IPS-15b (cell line): ENCODE data around the gene OSBPL10.
A peak's percentile ranks its signal among the peaks of the same experiment; 100 is the strongest.

Experiments
- H3K27me3 ChIP-seq: one replicate; pipeline ENCODE4 v1.6.1; 2013; ENCODE audit warnings: low read length; ENCODE audit not compliant: control insufficient read depth, insufficient read depth
- H3K36me3 ChIP-seq: one replicate; pipeline ENCODE4 v1.6.1; 2013; ENCODE audit warnings: low read length; ENCODE audit not compliant: control insufficient read depth, insufficient read depth
- H3K4me1 ChIP-seq: one replicate; pipeline ENCODE4 v1.6.1; 2013; ENCODE audit warnings: mild to moderate bottlenecking, low read length; ENCODE audit not compliant: control insufficient read depth, insufficient read depth
- H3K4me3 ChIP-seq: one replicate; pipeline ENCODE4 v1.5.1; 2013; ENCODE audit warnings: low read depth, low read length
- H3K9ac ChIP-seq: one replicate; pipeline ENCODE4 v1.6.1; 2013; ENCODE audit warnings: low read depth, mild to moderate bottlenecking, low read length
- H3K9me3 ChIP-seq: one replicate; pipeline ENCODE4 v1.6.1; 2013; ENCODE audit warnings: mild to moderate bottlenecking, low read length; ENCODE audit not compliant: control insufficient read depth, insufficient read depth

OSBPL10 gene

DNA sequence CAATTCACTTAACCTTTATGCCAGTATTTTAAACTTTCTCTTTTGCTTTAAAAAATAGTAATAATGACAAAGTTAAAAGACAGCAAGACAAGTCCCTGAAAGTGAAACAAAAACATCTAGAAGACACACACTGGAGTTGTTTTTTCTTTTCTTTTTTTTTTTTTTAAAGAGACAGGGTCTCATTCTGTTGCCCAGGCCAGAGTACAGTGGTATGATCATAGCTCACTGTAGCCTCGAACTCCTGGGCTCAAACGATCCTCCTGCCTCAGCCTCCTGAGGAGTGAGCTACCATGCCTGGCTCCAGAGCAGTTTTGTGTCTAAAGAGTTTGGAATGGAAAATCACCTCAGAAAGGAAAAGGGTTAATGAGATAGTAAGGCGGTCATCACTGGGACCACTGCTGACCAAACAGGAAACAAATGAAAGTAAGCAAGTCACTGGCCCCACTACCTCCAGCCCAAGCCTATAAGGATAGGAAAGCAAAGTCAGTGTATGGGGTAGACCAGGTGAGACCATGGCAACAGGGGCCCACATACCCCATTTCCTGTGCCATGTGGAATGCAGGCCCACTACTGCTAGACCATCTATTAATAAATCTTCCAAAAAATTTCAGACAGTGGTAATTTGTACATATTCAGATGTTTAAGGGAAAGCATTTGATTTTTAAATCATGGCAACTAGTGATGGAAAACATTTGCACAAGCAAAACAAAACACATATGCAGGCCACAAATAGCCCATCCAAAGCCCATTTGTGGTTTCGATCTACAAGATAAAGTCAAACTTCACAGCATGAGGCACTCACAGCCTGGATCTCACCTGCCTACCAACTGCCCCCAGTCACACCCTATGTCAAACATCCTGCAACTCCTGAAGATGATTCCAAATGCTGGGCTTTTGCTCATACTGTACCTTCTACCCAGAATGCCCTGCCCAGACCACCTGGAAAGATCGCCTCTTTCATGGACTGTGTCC is 62.6 kb downstream of the OSBPL10 start:
- Histone ChIP-seq H3K36me3 (peaks cover 3% of the 10 kb centered on the region), H3K9ac (no peak overlapping the region), H3K4me3 (no peak overlapping the region), H3K27me3 (no peaks in the 10 kb centered on the region), H3K9me3 (peaks cover 3% of the 10 kb centered on the region), H3K4me1 (peaks cover 28% of the 10 kb centered on the region)

DNA sequence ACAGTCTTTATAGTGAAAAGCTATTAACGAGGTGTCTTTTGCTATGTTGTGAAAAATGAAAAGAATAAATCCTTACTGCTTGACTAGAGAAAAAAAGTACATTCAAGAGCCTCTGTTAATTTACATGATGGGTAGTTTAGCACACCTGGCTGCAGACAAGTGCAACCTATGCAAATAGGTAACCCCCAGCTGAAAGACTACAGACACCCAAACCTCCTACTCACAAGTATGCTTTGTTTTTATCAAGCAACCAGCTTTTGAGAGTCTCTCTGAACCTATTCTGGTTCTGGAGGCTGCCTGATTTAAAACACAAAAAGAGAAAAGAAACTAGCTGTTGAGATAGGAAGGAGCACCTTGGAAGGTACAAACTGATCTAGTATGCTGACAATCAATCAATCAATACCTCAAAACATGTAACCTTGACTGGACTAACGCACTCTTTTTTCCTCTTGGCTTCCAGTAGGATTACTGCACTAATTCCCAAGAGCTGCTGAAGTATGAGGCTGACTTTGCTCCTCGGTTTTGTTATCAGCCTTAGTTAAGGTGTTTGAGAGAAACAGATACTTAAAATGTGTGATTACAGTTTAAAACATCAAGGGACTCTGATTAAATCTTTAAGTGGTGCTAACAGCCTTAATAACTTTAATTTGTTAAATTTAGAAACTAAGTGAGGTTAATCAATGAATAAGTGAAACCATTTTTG is 63.6 kb downstream of the OSBPL10 start:
- peaks cover 3% of the 10 kb centered on the region for H3K36me3 ChIP-seq
- peaks cover 23% of the 10 kb centered on the region for H3K4me1 ChIP-seq
- peaks cover 3% of the 10 kb centered on the region for H3K9me3 ChIP-seq
- no peak overlapping the region for H3K4me3 ChIP-seq
- H3K27me3 ChIP-seq = no peaks in the 10 kb centered on the region
- H3K9ac ChIP-seq = no peak overlapping the region

DNA sequence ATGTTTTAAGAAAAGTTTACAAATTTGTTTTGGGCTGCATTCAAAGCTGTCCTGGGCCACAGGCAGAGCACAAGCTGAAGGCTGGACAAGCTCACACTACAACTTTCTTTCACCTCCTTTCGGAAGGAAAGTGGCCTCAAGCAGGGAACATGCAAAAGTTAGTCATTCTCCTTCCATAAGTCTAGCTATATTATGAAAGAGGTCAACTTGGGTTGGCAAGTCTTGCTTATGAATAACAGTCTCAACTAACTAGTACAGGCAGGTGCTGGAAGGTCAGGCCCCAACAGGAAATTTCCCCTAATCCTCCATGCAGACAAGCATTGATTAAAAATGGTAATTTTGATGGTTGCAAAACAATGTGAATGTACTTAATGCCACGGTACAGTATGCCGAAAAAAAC is 69.4 kb downstream of the OSBPL10 start:
- Histone ChIP-seq H3K36me3 (no peaks in the 10 kb centered on the region), H3K4me3 (no peak overlapping the region), H3K4me1 (peaks cover 16% of the 10 kb centered on the region), H3K9me3 (no peaks in the 10 kb centered on the region), H3K27me3 (no peaks in the 10 kb centered on the region), H3K9ac (no peak overlapping the region)

DNA sequence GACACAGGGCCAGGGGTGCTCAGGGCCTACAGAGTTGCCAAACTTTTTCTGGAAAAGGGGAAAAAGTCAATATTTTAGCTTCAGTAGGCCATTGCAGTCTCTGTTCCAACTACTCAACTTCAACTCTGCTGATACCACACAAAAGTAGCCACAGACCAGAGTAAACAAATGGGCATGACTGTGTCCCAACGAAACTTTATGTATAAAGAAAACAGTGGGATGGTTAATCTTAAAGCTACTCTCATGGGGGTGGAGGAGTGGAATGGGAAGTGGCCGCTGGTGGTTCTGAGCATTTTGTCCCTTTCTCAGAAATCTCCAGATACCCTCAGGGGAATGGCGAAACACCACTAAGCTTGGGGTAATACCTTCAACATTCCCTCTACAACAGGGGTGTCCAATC is 69.9 kb downstream of the OSBPL10 start:
- Histone ChIP-seq H3K4me1 (peaks cover 11% of the 10 kb centered on the region), H3K9ac (no peak overlapping the region), H3K4me3 (no peak overlapping the region), H3K27me3 (no peaks in the 10 kb centered on the region), H3K36me3 (no peaks in the 10 kb centered on the region), H3K9me3 (no peaks in the 10 kb centered on the region)

DNA sequence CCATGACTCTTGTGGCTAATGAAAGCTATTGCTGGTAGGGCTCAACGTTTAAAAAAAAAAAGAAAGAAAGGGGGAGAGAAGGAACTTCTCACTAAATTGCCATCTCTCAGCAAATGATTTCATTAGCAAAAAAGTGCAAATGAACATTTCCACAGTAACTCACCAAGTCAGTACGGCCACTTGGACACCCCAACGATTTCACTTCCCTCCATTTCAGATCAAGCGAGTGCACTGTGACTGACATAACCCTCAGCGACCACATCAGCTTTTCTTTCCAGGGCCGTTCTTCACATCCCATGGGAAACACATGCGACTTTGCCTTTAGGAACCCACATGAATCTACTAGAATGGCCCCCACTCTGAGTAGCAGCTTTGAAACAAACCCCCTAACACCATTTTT is 71.6 kb downstream of the OSBPL10 start:
- Histone ChIP-seq H3K27me3 (no peaks in the 10 kb centered on the region), H3K4me3 (no peak overlapping the region), H3K9me3 (no peaks in the 10 kb centered on the region), H3K9ac (no peak overlapping the region), H3K36me3 (no peaks in the 10 kb centered on the region), H3K4me1 (peaks cover 10% of the 10 kb centered on the region)

DNA sequence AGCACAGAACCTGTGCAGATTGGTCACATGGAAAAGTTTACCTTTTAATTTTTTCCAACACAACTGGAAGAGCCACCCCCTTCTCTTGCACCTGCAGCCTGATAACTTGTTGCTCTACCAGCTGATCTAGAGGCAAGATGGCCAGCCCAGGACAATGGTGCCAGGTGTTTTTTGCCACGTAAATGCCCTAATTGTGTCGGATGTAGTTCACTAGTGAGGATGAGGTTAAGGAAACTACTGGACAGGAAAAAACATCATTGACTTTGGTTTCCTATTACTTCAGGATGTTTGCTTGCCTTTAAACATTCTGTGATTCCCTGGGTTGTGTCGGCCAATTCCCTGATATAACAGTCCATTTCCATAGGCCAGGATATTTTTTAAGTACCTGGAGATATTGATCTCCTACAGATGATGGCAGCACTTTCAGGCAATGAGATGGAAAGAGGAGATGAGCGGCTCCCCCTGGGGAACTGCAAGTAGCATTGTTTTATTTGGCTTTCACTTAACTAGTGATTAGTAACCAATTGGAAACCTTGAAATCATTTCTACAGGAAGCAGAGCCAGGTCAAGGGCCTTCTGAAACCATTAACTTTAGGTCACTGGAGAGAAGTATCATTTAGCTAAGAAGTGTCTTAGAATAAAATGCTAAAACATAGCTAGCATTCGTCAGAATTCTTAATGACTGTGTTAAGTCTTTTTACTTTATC is 72.5 kb downstream of the OSBPL10 start:
- Histone ChIP-seq H3K9ac (no peak overlapping the region), H3K4me1 (peaks cover 12% of the 10 kb centered on the region), H3K4me3 (no peak overlapping the region), H3K9me3 (no peaks in the 10 kb centered on the region), H3K36me3 (no peaks in the 10 kb centered on the region), H3K27me3 (no peaks in the 10 kb centered on the region)

DNA sequence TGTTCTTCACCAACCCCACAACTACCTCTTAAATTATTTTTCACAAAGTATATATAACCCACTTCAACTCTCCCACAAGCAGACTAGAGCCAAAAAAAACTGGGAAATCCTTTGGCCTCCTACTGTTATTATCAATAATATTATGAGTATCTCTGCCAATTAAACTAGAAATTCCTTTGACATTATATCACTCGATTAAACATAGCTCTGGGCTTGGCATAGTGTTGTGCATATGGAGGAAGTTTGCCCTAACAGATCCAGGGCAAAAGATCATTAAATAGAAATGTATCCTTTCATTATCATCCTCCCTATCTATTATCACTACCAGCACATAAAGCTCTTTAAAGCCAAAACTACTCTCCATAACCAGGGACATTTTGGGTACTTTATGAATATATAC is 74.9 kb downstream of the OSBPL10 start:
- no peaks in the 10 kb centered on the region for H3K27me3 ChIP-seq

DNA sequence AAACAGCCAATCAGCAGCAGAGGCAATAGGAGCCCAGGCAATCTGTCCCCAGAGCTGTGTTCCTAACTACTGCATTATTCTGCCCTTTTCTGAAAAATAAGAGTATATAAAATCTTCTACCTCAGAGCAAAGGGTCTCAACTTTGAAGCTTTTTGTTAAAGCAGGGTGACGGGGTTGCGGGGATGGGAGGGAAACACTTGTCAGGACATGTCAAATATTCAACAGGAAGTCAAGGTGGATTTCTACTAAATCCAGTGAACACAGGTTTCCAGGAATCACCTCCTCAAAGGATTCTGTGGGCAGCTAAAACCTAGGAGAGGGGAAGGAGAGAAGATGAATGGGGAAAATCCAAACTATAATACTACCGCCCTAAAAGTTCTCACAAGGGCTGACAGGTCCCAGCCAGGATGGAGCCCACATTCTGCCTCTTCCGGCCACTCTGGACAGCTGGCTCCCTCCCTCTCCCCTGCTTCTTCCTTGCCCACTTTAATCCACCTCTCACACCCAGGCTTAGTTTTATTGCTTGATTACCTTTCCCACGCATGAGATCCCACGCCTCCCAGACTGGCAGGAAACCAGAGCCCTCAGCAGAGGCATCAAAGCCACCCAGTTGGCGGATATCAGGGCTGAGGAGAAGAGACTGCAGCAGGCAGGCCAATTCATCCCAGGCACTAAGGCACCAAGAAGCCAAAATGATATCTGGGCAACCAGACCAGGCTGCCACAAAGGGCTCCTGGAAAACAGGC is 77.2 kb downstream of the OSBPL10 start:
- Histone ChIP-seq H3K27me3 (no peaks in the 10 kb centered on the region), H3K36me3 (no peaks in the 10 kb centered on the region), H3K9ac (no peak overlapping the region), H3K9me3 (no peaks in the 10 kb centered on the region), H3K4me1 (peaks cover 12% of the 10 kb centered on the region), H3K4me3 (no peak overlapping the region)

More for the DNA sequence above, 74.9 kb downstream of the OSBPL10 start:
- no peaks in the 10 kb centered on the region for H3K36me3 ChIP-seq
- H3K9me3 ChIP-seq = no peaks in the 10 kb centered on the region
- no peak overlapping the region for H3K4me3 ChIP-seq
- H3K9ac ChIP-seq = no peak overlapping the region
- peaks cover 13% of the 10 kb centered on the region for H3K4me1 ChIP-seq

DNA sequence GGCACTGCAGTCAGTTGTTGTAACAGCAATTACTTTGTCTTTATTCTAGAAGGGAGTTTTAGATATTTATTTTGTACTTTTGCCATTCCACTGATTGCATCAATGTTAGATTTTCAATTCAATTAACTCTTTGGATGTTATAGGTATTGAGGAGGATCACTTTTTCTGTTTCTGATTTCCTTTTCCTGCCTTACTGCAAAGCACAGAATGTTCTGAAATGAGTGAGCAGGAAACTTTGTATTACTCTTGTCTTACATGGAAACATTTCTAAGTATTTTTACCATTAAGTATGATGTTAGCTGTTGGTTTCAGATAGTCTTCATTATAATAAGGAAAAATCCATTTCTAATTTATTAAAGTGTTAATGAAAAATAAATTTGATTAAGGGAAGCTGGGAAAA is 80.5 kb downstream of the OSBPL10 start:
- Histone ChIP-seq H3K27me3 (no peaks in the 10 kb centered on the region), H3K36me3 (no peaks in the 10 kb centered on the region), H3K9me3 (no peaks in the 10 kb centered on the region), H3K4me1 (peaks cover 21% of the 10 kb centered on the region), H3K4me3 (no peak overlapping the region), H3K9ac (no peak overlapping the region)

DNA sequence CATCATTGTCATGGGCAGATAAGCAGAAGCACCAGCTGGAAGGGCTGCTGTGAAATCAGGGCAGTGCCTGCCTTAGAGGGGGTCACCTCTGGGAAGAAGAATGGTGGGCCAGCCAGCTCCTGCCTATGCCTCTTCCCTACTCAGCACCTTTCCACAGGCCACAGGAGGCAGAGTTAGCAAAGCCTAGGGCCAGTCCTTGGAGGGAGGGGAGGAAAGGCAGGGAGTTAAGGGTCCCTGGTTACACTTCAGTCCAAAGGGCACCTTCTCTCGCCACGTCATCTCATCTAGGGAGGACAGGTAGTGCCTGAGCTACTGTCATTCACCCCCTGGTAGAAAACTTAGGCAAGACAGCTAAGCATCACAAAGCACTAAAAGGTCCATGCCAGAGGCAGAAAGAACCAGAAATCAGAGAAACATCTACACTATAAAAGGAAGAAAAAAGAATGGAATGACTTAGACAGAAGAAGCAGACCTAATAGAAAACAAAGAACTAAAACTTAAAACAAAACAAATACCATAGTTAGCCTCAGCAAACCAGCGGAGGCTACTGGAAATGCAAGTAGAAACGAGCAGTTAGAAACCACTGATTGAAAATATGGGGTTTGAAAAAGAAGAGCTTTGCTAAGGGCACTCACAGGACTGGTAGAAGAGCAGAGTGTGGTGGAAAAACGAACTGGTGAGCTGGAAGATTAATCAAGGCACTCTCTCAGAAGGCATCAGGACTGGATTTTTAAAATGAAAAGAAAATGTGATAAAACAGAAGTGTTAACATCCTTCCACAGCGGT is 84.2 kb downstream of the OSBPL10 start:
- Histone ChIP-seq H3K27me3 (no peaks in the 10 kb centered on the region), H3K9ac (peak overlapping the region; percentile 5), H3K4me3 (no peak overlapping the region), H3K9me3 (no peaks in the 10 kb centered on the region), H3K4me1 (peaks cover 45% of the 10 kb centered on the region), H3K36me3 (no peaks in the 10 kb centered on the region)
